Liver (tissue), 9 donors: ENCODE measurements around the gene XXYLT1. TPM values are rescaled to one million over a fixed set of nuclear protein-coding genes. Genes with fewer than 3 reads are reported as not detected.

Experiments used
- DNase-seq: peaks from one replicate; pipeline ENCODE4 v3.0.0-alpha.2; 2017; ENCODE audit warnings: low spot score
- H3K27ac ChIP-seq, 2 donors: one replicate each; pipeline ENCODE4 v1.7.0; 2013; ENCODE audit warnings: inconsistent platforms in 2 of 2, low read length in 2 of 2, control low read depth in 1 of 2, low read depth in 1 of 2, mild to moderate bottlenecking in 1 of 2
- H3K27me3 ChIP-seq, 4 donors: one replicate each; pipeline versions ENCODE4 v1.6.1 to v1.7.0; 2013; ENCODE audit warnings: low read length in 3 of 4, inconsistent platforms in 1 of 4, mild to moderate bottlenecking in 1 of 4, moderate library complexity in 1 of 4; ENCODE audit not compliant: control insufficient read depth in 4 of 4, insufficient read depth in 4 of 4
- H3K36me3 ChIP-seq, 4 donors: one replicate each; pipeline versions ENCODE4 v1.6.1 to v1.7.0; 2013; ENCODE audit warnings: low read length in 3 of 4, mild to moderate bottlenecking in 3 of 4, low read depth in 1 of 4, moderate library complexity in 1 of 4; ENCODE audit not compliant: control insufficient read depth in 4 of 4, insufficient read depth in 3 of 4
- H3K4me1 ChIP-seq, 4 donors: one replicate each; pipeline versions ENCODE4 v1.6.1 to v1.7.0; 2013; ENCODE audit warnings: low read length in 3 of 4, mild to moderate bottlenecking in 3 of 4, moderate library complexity in 1 of 4; ENCODE audit not compliant: control insufficient read depth in 4 of 4, insufficient read depth in 4 of 4
- H3K4me3 ChIP-seq, 3 donors: one replicate each; pipeline versions ENCODE4 v1.6.1 to v1.7.0; 2013; ENCODE audit warnings: low read length in 3 of 3, control low read depth in 1 of 3, low read depth in 1 of 3, mild to moderate bottlenecking in 1 of 3
- H3K9ac ChIP-seq, 2 donors: one replicate each; pipeline ENCODE4 v1.7.0; 2013; ENCODE audit warnings: low read length in 2 of 2, mild to moderate bottlenecking in 2 of 2, moderate library complexity in 2 of 2, control low read depth in 1 of 2, low read depth in 1 of 2
- H3K9me3 ChIP-seq, 4 donors: one replicate each; pipeline versions ENCODE4 v1.6.1 to v1.7.0; 2013; ENCODE audit warnings: low read length in 3 of 4; ENCODE audit not compliant: control insufficient read depth in 4 of 4
- CTCF ChIP-seq: fragments of 150-350 bp; IDR thresholded peaks from 2 replicates; pipeline ENCODE4 v1.5.1; 2017; ENCODE audit warnings: improper control_type of control experiment, low read depth, low read length; ENCODE audit not compliant: missing input control
- EGR1 ChIP-seq, 2 donors: IDR thresholded peaks; 2 replicates each; pipeline ENCODE4 v1.6.1; 2016 to 2018; ENCODE audit warnings: antibody characterized with exemption in 2 of 2, low read depth in 2 of 2
- FOXA1 ChIP-seq: IDR thresholded peaks from 2 replicates; pipeline ENCODE4 v1.6.1; 2016; ENCODE audit warnings: antibody characterized with exemption
- GABPA ChIP-seq, 2 donors: IDR thresholded peaks in 1 of 2; conservative IDR thresholded peaks in 1 of 2; 2 replicates each; pipeline ENCODE4 v1.6.1; 2016; ENCODE audit warnings: antibody characterized with exemption in 2 of 2, mild to moderate bottlenecking in 1 of 2, moderate library complexity in 1 of 2
- HNF4A ChIP-seq, 2 donors: conservative IDR thresholded peaks; 2 replicates each; pipeline ENCODE4 v1.6.1; 2016; ENCODE audit warnings: antibody characterized with exemption in 2 of 2, mild to moderate bottlenecking in 2 of 2
- JUND ChIP-seq, 2 donors: IDR thresholded peaks; 2 replicates each; pipeline ENCODE4 v1.6.1; 2016; ENCODE audit warnings: antibody characterized with exemption in 2 of 2
- NR2F2 ChIP-seq: IDR thresholded peaks from 2 replicates; pipeline ENCODE4 v1.6.1; 2016; ENCODE audit warnings: antibody characterized with exemption
- RAD21 ChIP-seq, 2 donors: IDR thresholded peaks; 2 replicates each; pipeline ENCODE4 v1.6.1; 2016; ENCODE audit warnings: antibody characterized with exemption in 2 of 2, mild to moderate bottlenecking in 2 of 2
- RXRA ChIP-seq, 2 donors: IDR thresholded peaks; 2 replicates each; pipeline ENCODE4 v1.6.1; 2017 to 2018; ENCODE audit warnings: antibody characterized with exemption in 2 of 2, mild to moderate bottlenecking in 1 of 2
- SP1 ChIP-seq: IDR thresholded peaks from 2 replicates; pipeline ENCODE4 v1.6.1; 2018; ENCODE audit warnings: antibody characterized with exemption, mild to moderate bottlenecking
- TAF1 ChIP-seq: conservative IDR thresholded peaks from 2 replicates; pipeline ENCODE4 v1.6.1; 2016; ENCODE audit warnings: antibody characterized with exemption, mild to moderate bottlenecking
- YY1 ChIP-seq: IDR thresholded peaks from 2 replicates; pipeline ENCODE4 v1.6.1; 2016; ENCODE audit warnings: antibody characterized with exemption, mild to moderate bottlenecking
- ZBTB33 ChIP-seq: IDR thresholded peaks from 2 replicates; pipeline ENCODE4 v1.6.1; 2016; ENCODE audit warnings: antibody characterized with exemption
- WGBS: extraction: QIAGEN DNeasy Blood & Tissue Kit; methylation state at CpG from one replicate; pipeline ENCODE4 v1.1.7; 2013; 5-methylcytosine and 5-hydroxymethylcytosine counted together
- polyA plus RNA-seq, 2 donors: library from polyadenylated mRNA; stranded (reverse) in 1 of 2; unstranded in 1 of 2; fragments of 200-250 nt in 1 of 2; fragments of >200 nt in 1 of 2; fragmentation: Nextera tagmentation in 1 of 2; extraction: Ambion mirVana in 1 of 2; gene quantifications; one replicate each; pipeline versions ENCODE4 v1.2.1 to v1.2.3, GENCODE V29; 2013 to 2015
- total RNA-seq, 2 donors: library from RNA; depleted of rRNA; stranded (reverse); fragments of >200 nt; gene quantifications; one replicate each; pipeline ENCODE4 v1.2.3, GENCODE V29; 2014
- TF ChIP-seq, protein P1 (sequence below): IDR thresholded peaks from 2 replicates; pipeline ENCODE4 v1.6.1; 2016; ENCODE audit warnings: antibody characterized with exemption
- TF ChIP-seq, protein P2 (sequence below): IDR thresholded peaks from 2 replicates; pipeline ENCODE4 v1.6.1; 2016; ENCODE audit warnings: antibody characterized with exemption
- TF ChIP-seq, protein P3 (sequence below): IDR thresholded peaks from 2 replicates; pipeline ENCODE4 v1.6.1; 2016; ENCODE audit warnings: antibody characterized with exemption, mild to moderate bottlenecking
- donor health status: healthy.
- donor health status: healthy.
- donor health status: healthy.
- donor health status: healthy.
- donor health status: healthy.

The XXYLT1 gene
- total and polyA plus RNA-seq, 4 donors: 0.93 to 7.6 (median 2.8) TPM

GRCh38 chr3:195160257-195160898 lies 110.6 kb downstream of the XXYLT1 start:
- Histone ChIP-seq H3K4me1 (no peaks in the 10 kb centered on the region), H3K27ac (peak overlapping the region; percentile 25 to 53), H3K27me3 (no peaks in the 10 kb centered on the region), H3K4me3 (no peak overlapping the region), H3K9me3 (no peaks in the 10 kb centered on the region), H3K36me3 (no peaks in the 10 kb centered on the region), H3K9ac (no peak overlapping the region)
- DNase-seq: no peak
- WGBS: 78% methylated on average over 14 of the region's 14 CpGs
- TF ChIP-seq EGR1 (IDR thresholded peaks at IDR 0.05; ENCODE audit: low read depth in 2 of 2) (no peak), FOXA1 (no peak), RXRA (IDR thresholded peaks at IDR 0.05) (peak in 1 of 2 donors; percentile 42), HNF4A (conservative IDR thresholded peaks at IDR 0.05) (no peak), RAD21 (IDR thresholded peaks at IDR 0.05) (no peak), SP1 (peak; percentile 15), YY1 (no peak), GABPA (IDR thresholded peaks at IDR 0.05 in 1 of 2, conservative IDR thresholded peaks at IDR 0.05 in 1 of 2) (no peak), NR2F2 (peak; percentile 99), ZBTB33 (no peak), CTCF (no peak), TAF1 (no peak), JUND (IDR thresholded peaks at IDR 0.05) (peak in 1 of 2 donors; percentile 10)
- TF ChIP-seq, protein P1, sequence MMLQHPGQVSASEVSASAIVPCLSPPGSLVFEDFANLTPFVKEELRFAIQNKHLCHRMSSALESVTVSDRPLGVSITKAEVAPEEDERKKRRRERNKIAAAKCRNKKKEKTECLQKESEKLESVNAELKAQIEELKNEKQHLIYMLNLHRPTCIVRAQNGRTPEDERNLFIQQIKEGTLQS: no peak
- TF ChIP-seq, protein P2, sequence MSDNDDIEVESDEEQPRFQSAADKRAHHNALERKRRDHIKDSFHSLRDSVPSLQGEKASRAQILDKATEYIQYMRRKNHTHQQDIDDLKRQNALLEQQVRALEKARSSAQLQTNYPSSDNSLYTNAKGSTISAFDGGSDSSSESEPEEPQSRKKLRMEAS: no peak
- TF ChIP-seq, protein P3, sequence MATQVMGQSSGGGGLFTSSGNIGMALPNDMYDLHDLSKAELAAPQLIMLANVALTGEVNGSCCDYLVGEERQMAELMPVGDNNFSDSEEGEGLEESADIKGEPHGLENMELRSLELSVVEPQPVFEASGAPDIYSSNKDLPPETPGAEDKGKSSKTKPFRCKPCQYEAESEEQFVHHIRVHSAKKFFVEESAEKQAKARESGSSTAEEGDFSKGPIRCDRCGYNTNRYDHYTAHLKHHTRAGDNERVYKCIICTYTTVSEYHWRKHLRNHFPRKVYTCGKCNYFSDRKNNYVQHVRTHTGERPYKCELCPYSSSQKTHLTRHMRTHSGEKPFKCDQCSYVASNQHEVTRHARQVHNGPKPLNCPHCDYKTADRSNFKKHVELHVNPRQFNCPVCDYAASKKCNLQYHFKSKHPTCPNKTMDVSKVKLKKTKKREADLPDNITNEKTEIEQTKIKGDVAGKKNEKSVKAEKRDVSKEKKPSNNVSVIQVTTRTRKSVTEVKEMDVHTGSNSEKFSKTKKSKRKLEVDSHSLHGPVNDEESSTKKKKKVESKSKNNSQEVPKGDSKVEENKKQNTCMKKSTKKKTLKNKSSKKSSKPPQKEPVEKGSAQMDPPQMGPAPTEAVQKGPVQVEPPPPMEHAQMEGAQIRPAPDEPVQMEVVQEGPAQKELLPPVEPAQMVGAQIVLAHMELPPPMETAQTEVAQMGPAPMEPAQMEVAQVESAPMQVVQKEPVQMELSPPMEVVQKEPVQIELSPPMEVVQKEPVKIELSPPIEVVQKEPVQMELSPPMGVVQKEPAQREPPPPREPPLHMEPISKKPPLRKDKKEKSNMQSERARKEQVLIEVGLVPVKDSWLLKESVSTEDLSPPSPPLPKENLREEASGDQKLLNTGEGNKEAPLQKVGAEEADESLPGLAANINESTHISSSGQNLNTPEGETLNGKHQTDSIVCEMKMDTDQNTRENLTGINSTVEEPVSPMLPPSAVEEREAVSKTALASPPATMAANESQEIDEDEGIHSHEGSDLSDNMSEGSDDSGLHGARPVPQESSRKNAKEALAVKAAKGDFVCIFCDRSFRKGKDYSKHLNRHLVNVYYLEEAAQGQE: no peak
